ENCODE results near the gene KLHL36. TPM values are rescaled to one million over a fixed set of nuclear protein-coding genes. Genes with fewer than 3 reads are reported as not detected.
A peak's percentile ranks its signal among the peaks of the same experiment; 100 is the strongest.

The KLHL36 gene
- total RNA-seq (10 to 100 TPM; 36.5 to 94.9 (median 60.9) TPM), polyA plus RNA-seq (10 to 100 TPM; 20.7 to 27.0 TPM)
- long read RNA-seq, donor 1, transcript KLHL36-204 (5 exons, 2,173 nt) = major isoform, 17 of 81 reads
- long read RNA-seq, donor 1, partial matches to known transcripts = 34 of 81 reads
- long read RNA-seq, donor 1, other reads (novel, unspliced or antisense) = 30 of 81 reads
- long read RNA-seq, donor 2, transcript KLHL36-204 (5 exons, 2,173 nt) = major isoform, 8 of 9 reads
- long read RNA-seq, donor 2, partial matches to known transcripts = 0 of 9 reads
- long read RNA-seq, donor 2, other reads (novel, unspliced or antisense) = 0 of 9 reads
- long read RNA-seq, donor 3, full-length matches to known transcripts = 35 of 92 reads
- long read RNA-seq, donor 3, partial matches to known transcripts = 19 of 92 reads
- long read RNA-seq, donor 3, other reads (novel, unspliced or antisense) = 38 of 92 reads

DNA sequence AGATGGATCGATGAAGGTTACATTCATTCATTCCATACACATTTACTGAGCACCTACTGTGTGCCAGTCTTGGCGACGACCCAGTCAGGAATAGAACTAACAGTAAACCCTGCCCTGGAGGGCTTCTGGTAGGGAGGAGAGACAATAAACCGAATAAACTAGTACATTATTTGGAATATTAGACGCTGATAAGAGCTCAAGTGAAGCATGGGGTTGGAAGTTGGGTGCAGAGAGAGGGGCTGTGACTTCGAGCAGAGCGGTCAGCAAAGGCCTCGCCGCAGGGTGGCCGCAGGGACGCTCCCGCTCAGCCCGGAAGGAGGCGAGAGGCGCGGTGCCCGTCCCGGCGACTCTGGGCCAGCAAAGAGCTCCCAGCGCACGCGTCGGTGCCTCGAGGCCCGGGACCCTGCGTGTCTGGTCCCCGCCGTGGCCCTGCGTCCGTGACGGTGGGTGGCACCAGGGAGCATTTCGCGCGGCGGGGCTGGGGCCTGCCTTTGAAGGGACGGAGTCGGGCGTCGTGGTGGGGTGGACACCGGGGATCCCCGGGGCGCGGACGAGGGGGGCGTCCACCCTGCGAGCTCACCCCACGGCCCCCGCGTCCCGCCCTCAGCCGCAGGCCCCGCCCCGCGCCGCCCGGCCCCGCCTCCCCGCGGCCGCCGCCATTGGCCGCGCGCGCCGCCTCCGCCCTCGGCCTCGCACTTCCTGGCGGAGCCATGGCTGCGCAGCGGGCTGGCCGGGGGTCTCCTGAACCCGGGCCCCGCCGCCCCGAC, at the start of gene KLHL36:
TSS of gene KLHL36 (plus strand) at position 684 of the 767 bp plus-strand sequence. CDS start 2,357 bp downstream, outside the sequence.
- no peaks in the 10 kb centered on the region for H3K27me3 ChIP-seq
- intact Hi-C loops (cut with DNase I) = no loop called here
- peaks cover 9% of the 10 kb centered on the region for H3K4me1 ChIP-seq (ENCODE audit: insufficient read depth)
- H3K36me3 ChIP-seq = no peaks in the 10 kb centered on the region
- H3K9me3 ChIP-seq = no peaks in the 10 kb centered on the region
- peak within 1 kb of the TSS; percentile 48 for H3K4me3 ChIP-seq
- H3K27ac ChIP-seq = peak within 1 kb of the TSS; percentile 58 to 69
- peak; percentile 62 to 82 (median 75) for DNase-seq
- WGBS, 3 donors = 4 to 15% (median 6%) methylated on average over 18 to 77 of the region's 77 CpGs
- TF ChIP-seq EP300 (IDR thresholded peaks at IDR 0.05) = no peak
- peak in 1 of 3 donors; percentile 12 for TF ChIP-seq CTCF (IDR thresholded peaks at IDR 0.05)
- no peak for TF ChIP-seq POLR2A (IDR thresholded peaks at IDR 0.05)

GRCh38 chr16:84599521-84600202, 48.6 kb upstream of the KLHL36 start:
- TF ChIP-seq EP300 (IDR thresholded peaks at IDR 0.05) (no peak), CTCF (IDR thresholded peaks at IDR 0.05) (no peak), POLR2A (IDR thresholded peaks at IDR 0.05) (no peak)
- Histone ChIP-seq H3K36me3 (no peaks in the 10 kb centered on the region), H3K4me3 (peak overlapping the region; percentile 16), H3K9me3 (no peaks in the 10 kb centered on the region), H3K27me3 (no peaks in the 10 kb centered on the region), H3K27ac (peak overlapping the region; percentile 56 to 72), H3K4me1 (ENCODE audit: insufficient read depth) (peaks cover 15% of the 10 kb centered on the region)
- peak; percentile 38 to 59 (median 46) for DNase-seq
- intact Hi-C loops (cut with DNase I) = no loop called here
- WGBS, 3 donors = 4 to 6% (median 5%) methylated on average over 12 of the region's 12 CpGs

DNA sequence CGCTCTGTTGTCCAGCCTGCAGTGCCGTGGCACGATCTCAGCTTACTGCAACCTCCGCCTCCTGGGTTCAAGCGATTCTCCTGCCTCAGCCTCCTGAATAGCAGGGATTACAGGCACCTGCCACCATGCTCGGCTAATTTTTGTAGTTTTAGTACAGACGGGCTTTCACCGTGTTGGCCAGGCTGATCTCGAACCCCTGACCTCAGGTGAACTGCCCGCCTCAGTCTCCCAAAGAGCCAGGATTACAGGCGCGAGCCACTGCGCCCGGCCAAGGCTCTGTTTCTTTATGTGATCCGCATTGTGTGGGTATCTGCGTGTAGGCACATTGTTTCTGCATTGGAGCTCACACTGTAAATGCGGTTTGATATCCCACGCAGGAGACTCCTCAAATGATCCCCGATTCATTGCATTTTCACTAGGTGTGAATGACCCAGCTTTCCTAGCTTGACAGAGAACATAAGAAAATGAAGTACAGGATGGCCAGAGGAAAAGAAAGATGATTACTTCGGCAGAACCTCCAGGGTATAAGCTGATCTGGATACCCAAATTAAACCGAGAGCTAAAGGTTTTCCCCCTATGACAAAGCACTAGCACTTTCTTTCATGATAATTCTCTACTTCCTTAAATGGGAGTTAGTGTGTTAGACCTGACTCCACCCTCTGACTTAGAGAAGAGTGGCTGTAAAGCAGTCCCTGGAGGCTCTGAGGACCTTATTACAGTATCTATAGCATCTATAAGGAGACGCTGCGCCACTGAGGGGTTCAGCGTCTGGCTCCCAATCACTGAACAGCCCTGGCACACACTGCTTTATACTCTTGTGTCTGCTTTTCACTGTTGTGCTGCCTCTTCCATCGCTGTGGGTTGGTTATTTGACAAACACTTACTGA, 47.7 kb upstream of the KLHL36 start:
- WGBS, 3 donors = 79 to 83% (median 79%) methylated on average over 25 of the region's 25 CpGs
- intact Hi-C loops (cut with DNase I) = no loop called here
- no peaks in the 10 kb centered on the region for H3K9me3 ChIP-seq
- peak overlapping the region in 1 of 2 donors; percentile 72 for H3K27ac ChIP-seq
- no peak for DNase-seq
- H3K27me3 ChIP-seq = no peaks in the 10 kb centered on the region
- TF ChIP-seq POLR2A (IDR thresholded peaks at IDR 0.05) = no peak
- no peak for TF ChIP-seq EP300 (IDR thresholded peaks at IDR 0.05)
- no peaks in the 10 kb centered on the region for H3K36me3 ChIP-seq
- peaks cover 14% of the 10 kb centered on the region for H3K4me1 ChIP-seq (ENCODE audit: insufficient read depth)
- H3K4me3 ChIP-seq = no peak overlapping the region

DNA sequence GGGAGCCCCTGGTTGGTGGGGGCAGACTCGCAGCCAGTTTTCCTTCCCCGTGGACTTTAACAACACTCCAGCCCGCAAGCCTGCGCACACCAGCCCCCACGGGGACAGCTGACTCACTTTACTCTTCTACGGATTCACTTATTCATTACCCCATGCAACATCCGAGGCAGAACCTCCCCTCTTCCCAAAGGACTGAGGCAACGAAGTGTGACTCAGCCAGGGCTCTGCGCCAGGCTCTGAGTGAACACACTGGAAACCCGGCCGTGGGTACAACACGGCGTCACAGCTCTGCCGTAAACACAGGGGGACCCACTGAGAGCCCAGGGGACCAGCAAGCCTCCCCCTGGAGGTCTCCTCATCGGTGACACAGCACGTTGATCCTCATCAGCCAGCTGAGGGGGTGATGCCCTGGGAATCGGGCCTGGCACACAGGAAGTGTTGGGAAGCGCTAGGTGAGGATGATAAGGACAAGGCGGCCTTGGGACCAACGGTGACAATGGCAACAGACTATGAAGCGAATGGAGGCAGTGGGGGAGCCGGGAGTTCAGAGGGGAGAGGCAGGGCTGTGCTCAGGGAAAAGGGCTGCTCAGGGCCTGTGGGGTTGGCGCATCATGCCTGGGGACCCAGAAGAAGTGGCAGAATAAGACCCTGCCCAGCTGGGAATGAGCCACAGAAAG, 45.0 kb upstream of the KLHL36 start:
- TF ChIP-seq POLR2A (IDR thresholded peaks at IDR 0.05) = no peak
- TF ChIP-seq CTCF (IDR thresholded peaks at IDR 0.05) = no peak
- TF ChIP-seq EP300 (IDR thresholded peaks at IDR 0.05) = no peak
- no peaks in the 10 kb centered on the region for H3K9me3 ChIP-seq
- peaks cover 12% of the 10 kb centered on the region for H3K4me1 ChIP-seq (ENCODE audit: insufficient read depth)
- H3K27ac ChIP-seq = no peak overlapping the region
- no peak overlapping the region for H3K4me3 ChIP-seq
- DNase-seq = peak; percentile 55 to 81 (median 60)
- WGBS, 3 donors = 51 to 66% (median 62%) methylated on average over 23 of the region's 23 CpGs
- intact Hi-C loops (cut with DNase I) = no loop called here
- H3K27me3 ChIP-seq = no peaks in the 10 kb centered on the region
- no peaks in the 10 kb centered on the region for H3K36me3 ChIP-seq
